GM23248 (cell line): ENCODE results near the gene KCNQ2.

ENCODE experiments used
- EZH2 ChIP-seq: fragments of 200-600 bp; sonication (generic); IDR thresholded peaks from 2 replicates; pipeline ENCODE4 v1.6.1; 2018; ENCODE audit warnings: antibody characterized with exemption, mild to moderate bottlenecking; ENCODE audit not compliant: insufficient read depth, poor library complexity, severe bottlenecking
- EZH2phosphoT487 ChIP-seq: fragments of 200-600 bp; sonication (generic); IDR thresholded peaks from 2 replicates; pipeline ENCODE4 v1.6.1; 2018; ENCODE audit warnings: antibody characterized with exemption, moderate library complexity, mild to moderate bottlenecking, low read depth; ENCODE audit not compliant: insufficient read depth

GRCh38 chr20:63411151-63411897, 61.1 kb downstream of the KCNQ2 start:
- TF ChIP-seq EZH2 (no peak), EZH2phosphoT487 (no peak)
